OCI-M2 (cell line): ENCODE data around the gene ERH.
"Not testable (repeated sequence)": the region's sequence is repeated elsewhere in the genome, so short reads cannot be mapped to it uniquely, and the experiment has no call there.

Source experiments
- DNase-seq: peaks from one replicate; lab custom pipeline; 2025; ENCODE audit not compliant: unreplicated experiment; lab: John Stamatoyannopoulos, UW

ERH gene

DNA sequence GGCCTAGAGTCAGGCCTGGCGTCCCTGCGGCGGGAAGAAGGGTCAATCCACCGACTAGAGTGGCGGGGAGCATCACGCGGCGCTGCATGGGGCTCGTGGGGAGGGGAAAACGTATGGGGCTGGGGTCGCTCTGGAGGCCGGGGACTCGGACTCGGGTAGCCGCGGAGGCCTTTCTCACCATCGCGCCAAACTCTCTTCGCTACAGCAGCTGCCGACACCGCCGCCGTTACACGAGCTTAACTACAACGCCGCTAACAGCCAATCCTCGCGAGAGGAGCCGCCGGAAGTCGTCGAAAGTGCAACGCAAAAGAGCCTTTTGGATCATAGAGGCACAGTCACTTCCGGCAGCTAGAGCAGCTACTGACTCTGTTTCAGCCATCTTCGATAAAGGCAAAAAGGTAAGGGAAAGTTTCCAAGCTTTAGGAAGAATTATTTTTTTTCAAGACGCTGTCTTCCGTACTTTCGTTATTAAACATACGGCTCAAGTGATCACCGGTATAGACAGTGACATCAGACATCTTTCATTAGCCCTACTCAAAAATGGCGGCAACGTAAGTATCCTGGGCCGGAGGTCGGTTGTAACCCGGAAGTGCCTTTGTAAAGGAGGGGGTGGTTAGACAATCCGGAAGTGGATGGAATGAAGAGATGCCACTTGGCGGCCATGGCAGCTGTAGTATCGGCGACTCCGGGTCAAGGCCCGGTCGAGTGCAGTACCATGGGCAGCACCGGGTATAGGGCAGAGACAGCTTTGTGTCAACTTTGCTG, at the start of gene ERH, which contains the start of gene SLC39A9:
ERH (minus strand) TSS at position 247 of the 765 bp plus-strand sequence; CDS start at position 181, 66 bp downstream.
SLC39A9 (plus strand) TSS at position 640 of the 765 bp plus-strand sequence. CDS start 678 bp downstream, outside the sequence.
- peak; percentile 92 for DNase-seq

DNA sequence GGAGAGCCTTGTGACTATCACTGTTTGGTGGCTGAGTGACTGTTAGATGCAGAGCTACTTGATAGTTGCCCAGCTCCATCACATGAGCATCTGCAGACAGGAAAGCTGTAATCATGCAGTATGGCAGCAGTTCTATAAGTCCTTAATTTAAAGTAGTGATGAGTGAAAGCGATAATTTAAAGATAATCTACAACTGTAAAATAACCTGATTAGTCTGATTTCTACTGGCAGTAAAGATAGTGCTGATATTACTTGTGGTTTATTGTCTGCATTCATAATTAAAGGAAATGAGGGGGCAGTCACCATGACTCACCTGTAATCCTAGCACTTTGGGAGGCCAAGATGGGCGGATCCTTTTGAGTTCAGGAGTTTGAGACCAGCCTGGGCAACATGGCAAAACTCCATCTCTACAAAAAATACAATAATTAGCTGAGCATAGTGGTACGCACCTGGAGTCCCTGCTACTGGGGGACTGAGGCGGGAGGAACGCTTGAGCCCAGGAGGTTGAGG, 45.3 kb upstream of the ERH start:
- no peak for DNase-seq

DNA sequence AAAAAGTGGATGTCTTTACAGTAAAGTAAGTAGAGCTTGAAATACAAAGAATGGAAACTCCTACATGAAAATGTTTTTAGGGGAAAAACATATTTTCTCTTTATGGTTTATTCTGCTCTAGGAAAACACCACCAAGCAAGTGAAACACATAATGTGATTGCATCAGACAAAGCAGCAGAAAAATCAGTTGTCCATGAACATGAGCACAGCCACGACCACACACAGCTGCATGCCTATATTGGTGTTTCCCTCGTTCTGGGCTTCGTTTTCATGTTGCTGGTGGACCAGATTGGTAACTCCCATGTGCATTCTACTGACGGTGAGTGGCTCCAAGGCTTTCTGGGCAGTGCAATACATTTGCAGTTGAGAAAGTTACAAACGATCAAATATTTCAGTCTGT, 43.8 kb upstream of the ERH start:
- DNase-seq, result no peak

DNA sequence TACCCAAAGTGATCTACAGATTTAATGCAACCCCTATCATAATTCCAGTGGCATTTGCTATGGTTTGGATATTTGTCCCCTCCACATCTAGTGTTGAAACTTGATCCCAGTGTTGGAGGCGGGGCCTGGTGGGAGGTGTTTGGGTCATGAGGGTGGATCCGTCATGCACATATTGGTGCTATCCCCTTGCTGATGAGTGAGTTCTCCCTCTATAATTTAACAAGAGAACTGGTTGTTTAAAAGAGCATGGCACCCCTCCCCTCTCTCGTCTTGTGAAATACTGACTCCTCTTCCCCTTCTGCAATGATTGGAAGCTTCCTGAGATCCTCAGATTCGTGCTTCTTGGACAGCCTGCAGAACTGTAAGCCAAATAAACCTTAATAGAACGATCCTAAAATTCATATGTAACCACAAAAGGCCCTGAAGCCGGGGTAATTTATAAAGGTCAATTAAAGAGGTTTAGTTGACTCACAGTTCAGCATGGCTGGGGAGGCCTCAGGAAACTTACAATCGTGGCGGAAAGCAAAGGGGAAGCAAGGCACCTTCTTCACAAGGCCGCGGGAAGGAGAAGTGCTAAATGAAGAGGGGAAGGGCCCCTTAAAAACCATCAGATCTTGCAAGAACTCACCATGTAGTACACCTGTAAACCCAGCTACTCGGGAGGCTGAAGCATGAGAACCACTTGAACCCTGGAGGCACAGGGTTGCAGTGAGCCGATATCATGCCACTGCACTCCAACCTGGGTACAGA, 41.6 kb upstream of the ERH start:
- DNase-seq, result no peak

DNA sequence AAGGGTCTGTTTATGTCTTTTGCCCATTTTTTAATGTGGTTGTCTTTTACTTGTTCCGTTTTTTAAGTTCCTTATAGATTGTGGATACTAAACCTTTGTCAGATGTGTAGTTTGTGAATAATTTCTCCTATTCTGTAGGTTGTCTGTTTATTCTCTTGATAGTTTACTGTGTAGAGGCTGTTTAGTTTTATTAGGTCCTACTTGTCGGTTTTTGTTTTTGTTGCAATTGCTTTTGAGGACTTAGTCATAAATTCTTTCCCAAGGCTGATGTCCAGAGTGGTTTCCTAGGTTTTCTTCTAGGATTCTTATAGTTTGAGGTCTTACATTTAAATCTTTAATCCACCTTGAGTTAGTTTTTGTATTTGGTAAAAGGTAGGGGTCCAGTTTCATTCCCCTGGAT, 34.3 kb upstream of the ERH start:
- no peak for DNase-seq

DNA sequence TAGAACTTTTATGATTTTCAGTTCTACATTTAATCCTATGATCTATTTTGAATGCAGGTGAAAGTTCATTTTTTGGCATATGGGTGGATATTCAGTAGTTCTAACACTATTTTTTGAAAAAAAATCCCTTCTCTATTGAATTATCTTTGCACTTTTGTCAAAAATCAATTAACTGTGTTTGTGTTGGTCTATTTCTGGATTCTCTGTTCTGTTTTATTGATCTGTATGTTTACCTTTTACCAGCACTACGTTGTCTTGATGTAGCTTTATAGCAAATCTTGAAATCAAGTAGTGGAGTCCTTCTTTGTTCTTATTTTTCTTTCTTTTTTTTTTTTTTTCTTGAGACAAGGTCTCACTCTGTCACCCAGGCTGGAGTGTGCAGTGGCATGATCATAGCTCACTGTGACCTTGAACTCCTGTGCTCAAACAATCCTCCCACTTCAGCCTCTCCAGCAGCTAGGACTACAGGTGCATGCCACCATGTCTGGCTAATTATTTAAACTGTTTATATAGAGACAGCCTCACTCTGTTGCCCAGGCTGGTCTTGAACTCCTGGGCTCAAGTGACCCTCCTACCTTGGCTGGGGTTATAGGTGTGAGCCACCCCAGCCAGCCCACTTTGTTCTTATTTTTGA, 32.3 kb upstream of the ERH start:
- DNase-seq, result no peak

DNA sequence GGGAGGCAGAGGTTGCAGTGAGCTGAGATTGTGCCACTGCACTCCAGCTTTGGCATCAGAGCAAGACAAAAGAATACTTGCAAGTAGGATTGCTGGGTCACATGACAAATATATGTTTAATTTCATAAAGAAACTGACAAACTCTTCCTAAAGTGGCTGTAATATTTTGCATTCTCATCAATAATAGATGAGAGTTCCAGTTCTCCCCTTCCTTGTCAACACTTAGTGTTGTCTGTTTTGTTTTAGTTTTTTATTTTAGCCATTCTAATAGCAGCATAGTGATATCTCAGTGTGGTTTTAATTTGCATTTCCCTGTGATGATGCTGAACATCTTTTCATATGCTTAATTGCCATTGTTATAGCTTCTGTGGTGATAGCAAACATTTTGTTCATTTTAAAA, 31.5 kb upstream of the ERH start:
- no peak for DNase-seq

DNA sequence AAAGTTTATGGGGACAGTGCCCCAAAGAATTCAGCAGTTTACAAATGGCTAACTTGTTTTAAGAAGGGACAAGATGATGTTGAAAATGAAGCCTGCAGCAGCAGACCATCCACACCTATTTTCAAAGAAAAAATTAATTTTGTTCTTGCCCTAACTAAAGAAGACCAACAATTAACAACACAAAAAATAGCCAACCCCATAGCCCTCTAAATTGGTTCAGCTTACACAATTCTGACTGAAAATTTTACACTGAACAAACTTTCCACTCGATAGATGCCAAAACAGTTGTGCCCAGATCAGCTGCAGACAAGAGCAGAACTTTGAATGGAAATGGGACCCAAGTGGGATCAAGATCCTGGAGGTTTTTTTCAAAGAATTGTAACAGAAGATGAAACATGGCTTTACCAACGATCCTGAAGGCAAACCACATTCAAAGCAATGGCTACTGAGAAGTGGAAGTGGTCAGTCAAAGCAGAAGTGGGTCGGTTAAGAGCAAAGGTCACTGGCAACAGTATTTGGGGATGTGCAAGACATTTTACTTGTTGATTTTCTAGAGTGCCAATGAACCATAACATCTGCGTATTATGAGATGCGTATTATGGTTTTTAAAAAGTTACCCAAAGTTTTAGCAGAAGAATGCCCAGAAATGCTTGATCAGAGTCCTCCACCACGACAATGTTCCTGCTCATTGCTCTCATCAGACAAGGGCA, 30.3 kb upstream of the ERH start:
- no peak for DNase-seq

DNA sequence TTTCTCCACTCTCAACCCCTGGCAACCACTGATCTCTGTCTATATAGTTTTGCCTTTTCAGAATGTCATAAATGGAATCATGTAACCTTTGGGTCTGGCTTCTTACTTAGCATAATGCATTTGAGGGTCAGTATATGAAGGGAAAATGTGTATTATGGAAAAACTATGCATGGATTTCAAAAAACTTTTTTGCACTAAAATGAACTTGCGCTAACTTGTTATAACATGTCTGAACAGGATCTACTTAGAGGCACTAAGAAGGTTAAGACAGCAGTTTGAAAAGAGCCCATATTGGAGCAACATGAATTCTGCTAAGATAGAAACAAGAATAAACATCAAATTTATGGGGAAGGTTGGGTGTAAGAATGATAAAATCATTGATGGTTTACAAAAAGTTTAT, 29.5 kb upstream of the ERH start:
- DNase-seq, result no peak

DNA sequence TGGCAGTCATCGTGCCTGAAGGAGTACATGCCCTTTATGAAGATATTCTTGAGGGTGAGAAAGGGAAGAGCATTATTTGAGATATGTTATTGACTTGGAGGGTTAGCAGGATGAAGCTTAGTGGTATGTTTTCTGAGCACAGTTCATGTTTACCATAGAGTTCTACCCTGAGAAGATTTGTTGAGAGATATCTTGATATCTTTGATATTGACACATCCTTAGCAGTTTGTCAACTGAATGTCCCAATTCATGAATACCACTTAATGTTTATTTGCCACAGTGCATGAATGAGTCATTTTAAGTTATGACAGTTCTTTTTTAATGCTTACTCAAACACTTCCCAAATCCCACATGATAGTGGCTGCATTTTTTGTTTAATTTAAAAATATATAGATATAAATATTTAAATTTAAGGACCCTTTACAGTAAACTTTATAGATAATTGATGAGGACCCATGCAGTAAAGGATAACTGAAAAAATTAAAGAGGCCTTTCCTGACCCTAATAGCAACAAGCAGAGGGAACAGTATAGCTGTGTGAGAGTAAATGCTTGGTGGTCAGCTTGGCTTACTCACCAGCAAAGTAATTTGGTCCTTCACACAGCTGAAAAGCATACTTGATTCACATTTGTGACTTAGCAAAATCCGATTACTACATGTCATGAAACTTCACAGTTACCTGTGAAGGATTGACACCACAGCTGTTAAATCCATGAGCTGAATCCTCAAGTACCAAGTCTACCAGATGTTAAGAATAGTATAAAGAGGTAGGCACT, 26.2 kb upstream of the ERH start:
- no peak for DNase-seq

DNA sequence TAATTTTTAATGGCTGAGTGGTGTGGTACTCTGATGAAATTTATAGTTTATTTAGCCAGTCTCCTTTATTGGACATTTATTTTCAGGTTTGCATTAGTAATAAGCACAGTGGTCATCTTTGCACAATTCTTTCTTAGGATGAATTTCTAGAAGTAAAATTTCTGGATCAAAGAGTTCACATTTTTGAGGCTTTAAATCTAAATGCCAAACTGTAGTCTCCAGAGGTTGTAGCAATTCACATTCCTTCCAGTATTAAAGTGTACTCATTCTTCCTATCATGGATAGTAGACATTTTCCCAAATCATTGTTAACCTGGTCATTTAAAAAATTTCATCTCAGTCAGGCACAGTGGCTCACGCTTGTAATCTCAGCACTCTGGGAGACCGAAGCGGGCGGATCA, 25.2 kb upstream of the ERH start:
- no peak for DNase-seq

DNA sequence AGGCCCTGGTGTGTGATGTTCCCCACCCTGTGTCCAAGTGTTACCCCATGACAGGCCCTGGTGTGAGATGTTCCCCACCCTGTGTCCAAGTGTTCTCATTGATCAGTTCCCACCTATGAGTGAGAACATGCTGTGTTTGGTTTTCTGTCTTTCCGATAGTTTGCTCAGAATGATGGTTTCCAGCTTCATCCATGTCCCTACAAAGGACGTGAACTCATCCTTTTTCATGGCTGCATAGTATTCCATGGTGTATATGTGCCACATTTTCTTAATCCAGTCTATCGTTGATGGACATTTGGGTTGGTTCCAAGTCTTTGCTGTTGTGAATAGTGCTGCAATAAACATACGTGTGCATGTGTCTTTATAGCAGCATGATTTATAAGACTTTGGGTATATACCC, 18.0 kb upstream of the ERH start:
- not testable (repeated sequence) for DNase-seq

DNA sequence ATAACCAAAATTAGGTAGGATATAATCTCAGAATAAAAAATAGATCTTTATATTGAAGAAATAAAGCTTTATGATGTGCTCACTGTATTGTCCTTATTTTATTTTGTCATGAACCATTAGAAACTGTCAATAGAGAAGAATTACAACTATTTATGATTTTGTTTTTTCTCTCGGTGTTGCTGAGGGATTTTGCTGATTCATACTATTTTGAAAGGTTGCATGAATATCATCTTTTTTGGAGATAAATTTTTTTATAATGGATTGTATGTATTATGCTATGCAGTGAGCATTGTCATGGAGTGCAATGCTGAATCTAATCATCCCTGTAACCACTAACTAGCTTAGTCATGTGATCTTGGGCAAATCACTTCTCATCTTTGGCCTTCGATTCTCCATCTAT, 15.4 kb upstream of the ERH start:
- no peak for DNase-seq

DNA sequence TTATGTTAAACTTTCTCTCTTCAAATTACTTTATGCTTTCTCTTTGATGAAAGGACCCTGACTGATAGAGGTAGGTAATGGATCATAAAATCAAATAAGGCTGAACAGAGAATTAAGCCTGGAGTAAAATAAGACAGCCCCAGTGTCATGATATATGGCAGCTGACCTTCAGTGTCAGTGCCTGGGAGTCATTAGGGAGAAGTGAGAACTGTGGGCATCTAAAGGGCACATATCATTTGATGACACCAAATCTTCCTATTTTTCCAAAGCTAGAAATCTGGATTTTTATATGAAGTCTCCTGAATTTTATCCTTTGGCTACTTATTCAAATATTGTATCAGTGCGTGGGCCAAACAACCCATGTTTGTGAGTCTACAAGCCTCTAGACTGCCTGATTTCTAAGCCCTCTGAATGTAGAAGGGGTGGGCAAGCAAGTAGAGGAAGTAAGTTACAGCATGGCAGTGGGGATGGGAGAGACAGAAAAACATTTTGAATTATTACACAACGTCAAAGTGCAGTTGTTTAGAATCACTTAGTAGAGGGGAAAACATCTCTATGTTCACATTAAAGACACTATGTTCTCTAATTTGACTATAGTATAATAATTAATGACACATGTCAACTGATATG, 10.3 kb upstream of the ERH start:
- DNase-seq, result no peak

DNA sequence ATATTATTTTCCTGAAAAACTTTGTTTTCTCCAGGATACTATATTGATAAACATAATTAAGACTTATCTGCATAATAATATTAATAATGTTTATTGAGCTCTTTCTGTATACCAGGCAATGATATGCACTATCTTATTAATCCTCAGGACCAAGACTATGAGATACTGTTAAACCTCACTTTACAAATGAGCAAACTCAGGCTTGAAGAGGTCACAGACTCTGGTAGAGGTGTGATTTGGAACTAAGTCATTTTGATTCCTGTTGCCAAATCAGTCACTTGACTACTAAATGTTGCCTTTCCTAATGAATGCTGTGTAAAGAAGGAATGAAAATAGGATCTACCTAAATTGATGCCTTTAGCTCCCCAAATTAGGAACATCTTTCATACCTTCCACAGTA, 7.7 kb upstream of the ERH start:
- no peak for DNase-seq

DNA sequence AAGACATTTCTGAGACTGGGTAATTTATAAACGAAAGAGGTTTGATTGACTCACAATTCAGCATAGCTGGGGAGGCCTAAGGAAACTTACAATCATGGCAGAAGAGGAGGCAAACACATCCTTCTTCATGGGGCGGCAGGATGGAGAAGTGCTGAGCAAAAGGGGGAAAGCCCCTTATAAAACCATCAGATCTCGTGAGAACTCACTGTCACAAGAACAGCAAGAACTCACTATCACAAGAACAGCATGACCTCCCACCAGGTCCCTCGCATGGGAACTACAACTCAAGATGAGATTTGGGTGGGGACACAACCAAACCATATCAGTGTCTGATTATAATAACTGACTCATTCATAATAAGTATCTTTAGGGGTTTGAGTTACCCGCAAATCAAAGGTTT, 6.8 kb upstream of the ERH start:
- no peak for DNase-seq

DNA sequence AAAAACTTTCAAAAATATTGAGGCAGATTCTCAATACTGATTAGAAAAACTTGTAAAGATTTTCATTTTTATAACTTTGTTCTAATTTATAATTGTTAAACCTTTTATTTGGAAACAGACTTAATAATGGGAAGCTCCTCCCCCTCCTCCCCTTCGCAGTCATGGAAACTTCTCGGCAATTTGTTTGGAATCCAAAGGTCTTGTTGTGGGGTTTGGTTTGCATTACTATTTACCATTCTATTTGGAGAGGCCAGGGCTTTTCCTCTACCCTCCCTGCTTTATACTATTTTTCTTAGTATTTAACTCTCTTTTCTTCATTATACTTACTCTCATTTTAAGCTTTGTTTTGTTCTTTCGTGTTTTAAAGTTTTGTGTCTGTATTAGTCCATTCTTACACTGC, 6.4 kb upstream of the ERH start:
- no peak for DNase-seq

DNA sequence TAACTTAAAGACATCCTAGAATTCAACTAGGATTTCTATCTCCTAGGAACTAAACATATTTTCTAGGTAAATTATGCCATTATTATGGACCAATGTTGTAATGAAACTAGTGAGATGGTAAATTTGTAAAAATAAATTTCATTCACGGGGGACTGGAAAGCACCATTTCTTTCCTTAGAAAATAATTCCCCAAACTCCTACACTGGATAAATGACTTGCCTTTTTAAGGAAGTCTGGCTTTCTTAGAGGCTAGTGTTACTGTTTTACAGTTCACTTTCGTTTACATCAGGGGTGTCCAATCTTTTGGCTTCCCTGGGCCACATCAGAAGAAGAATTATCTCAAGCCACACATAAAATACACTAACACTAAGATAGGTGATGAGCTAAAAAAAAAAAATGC, 3.7 kb upstream of the ERH start:
- DNase-seq, result no peak

DNA sequence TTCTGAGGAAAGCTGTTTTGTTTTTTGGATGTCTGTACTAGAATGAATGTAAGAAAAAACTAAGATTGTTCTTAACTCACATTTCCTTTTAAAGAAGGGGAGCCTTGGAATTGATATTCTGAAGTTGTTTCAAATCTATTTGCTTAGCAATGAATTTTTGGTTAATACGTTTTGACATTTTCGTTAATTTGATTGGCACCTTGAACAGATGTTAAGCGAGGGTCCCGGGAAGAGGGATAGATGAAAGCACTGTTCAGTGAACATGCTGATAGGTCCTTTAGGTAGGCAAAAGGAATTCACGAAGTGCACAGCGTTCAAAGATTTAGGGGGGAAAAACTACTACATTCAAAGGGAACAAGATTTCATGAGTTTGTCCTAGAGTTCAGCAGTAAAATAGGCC, 2.1 kb upstream of the ERH start:
- DNase-seq, result no peak

DNA sequence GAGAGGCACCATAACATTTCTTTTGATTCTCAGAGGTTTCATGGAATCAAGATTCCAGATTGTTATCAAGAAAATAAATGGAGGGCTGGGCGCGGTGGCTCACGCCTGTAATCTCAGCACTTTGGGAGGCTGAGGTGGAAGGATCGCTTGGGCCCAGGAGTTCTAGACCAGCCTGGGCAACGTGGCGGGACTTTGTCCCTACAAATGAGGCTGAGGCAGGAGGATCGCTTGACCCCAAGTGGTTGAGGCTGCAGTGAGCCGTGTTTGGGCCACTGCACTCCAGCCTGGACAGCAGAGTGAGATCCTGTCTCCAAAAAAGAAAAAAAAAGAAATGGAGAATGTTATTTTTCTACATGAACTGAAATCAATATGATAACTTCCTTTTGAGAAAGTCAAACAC, 1.7 kb upstream of the ERH start:
- DNase-seq, result no peak
